ENCODE measurements around the gene SLC16A8. TPM values are rescaled to one million over a fixed set of nuclear protein-coding genes. Genes with fewer than 3 reads are reported as not detected.

The SLC16A8 gene
- polyA plus RNA-seq, 1 experiment, result not detected

DNA sequence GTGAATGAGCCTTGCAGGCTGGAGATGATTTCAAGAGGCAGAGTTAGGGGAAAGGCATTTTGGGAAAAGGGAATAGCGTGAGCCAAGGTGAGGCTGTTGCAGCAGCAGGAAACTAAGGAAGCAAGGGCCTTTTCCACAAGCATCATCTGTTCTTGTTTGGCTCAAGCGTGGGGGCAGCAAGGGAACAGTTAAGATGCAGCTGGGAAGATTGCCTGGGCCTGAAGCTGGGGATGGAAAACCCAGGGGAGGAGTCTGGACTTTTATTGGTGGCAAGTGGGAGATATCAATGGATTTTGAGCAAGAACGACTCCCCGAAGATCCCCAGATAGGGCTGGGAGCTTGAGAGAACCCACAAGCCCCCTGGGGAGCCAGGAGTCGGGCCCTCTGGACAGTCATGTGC, 54.1 kb downstream of the SLC16A8 start:
- Histone ChIP-seq H3K27ac (ENCODE audit: low read depth, low read length) (no peak overlapping the region), H3K27me3 (ENCODE audit: control insufficient read depth, insufficient read depth, low read length) (peaks cover 12% of the 10 kb centered on the region), H3K9me3 (ENCODE audit: control insufficient read depth, insufficient read depth, low read length) (no peaks in the 10 kb centered on the region), H3K4me3 (ENCODE audit: low read depth, low read length) (no peak overlapping the region)
- DNase-seq (ENCODE audit: low read depth, low spot score), result no peak
- ChIA-PET CTCF (interaction anchor here (1.1 kb wide), 1 partner anchor 64 kb away, joined by 3 read pairs; no protein-coding TSS in a partner anchor), POLR2A (no interaction called here)
- TF ChIP-seq, protein P1, sequence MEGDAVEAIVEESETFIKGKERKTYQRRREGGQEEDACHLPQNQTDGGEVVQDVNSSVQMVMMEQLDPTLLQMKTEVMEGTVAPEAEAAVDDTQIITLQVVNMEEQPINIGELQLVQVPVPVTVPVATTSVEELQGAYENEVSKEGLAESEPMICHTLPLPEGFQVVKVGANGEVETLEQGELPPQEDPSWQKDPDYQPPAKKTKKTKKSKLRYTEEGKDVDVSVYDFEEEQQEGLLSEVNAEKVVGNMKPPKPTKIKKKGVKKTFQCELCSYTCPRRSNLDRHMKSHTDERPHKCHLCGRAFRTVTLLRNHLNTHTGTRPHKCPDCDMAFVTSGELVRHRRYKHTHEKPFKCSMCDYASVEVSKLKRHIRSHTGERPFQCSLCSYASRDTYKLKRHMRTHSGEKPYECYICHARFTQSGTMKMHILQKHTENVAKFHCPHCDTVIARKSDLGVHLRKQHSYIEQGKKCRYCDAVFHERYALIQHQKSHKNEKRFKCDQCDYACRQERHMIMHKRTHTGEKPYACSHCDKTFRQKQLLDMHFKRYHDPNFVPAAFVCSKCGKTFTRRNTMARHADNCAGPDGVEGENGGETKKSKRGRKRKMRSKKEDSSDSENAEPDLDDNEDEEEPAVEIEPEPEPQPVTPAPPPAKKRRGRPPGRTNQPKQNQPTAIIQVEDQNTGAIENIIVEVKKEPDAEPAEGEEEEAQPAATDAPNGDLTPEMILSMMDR (IDR thresholded peaks at IDR 0.05; ENCODE audit: low read depth, low read length), result no peak

DNA sequence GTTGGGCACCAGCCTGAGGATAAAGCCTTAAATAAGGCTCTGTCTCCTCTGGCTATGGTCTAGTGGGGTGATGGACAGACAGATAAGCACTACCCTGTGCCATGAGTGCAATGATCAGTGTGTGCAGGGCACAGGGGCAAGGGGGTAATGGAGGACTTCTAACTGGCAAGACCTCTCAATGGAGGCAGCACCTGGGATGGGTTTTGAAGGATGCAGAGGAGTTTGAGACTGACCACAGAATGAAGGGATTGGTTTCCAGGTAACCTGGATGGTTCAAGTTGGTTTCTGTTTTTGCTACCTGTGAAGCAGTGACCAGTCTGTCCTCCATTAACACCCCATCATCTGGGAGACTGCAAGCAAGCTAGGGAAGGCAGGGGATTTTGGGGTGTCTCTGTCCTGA, 54.6 kb downstream of the SLC16A8 start:
- Histone ChIP-seq H3K4me3 (ENCODE audit: low read depth, low read length) (no peak overlapping the region), H3K27me3 (ENCODE audit: control insufficient read depth, insufficient read depth, low read length) (peaks cover 17% of the 10 kb centered on the region), H3K27ac (ENCODE audit: low read depth, low read length) (no peak overlapping the region), H3K9me3 (ENCODE audit: control insufficient read depth, insufficient read depth, low read length) (no peaks in the 10 kb centered on the region)
- DNase-seq (ENCODE audit: low read depth, low spot score), result no peak
- ChIA-PET POLR2A (no interaction called here), CTCF (interaction anchor here (1.1 kb wide), 1 partner anchor 64 kb away, joined by 3 read pairs; no protein-coding TSS in a partner anchor)
- TF ChIP-seq, protein P1 (IDR thresholded peaks at IDR 0.05; ENCODE audit: low read depth, low read length), result no peak

DNA sequence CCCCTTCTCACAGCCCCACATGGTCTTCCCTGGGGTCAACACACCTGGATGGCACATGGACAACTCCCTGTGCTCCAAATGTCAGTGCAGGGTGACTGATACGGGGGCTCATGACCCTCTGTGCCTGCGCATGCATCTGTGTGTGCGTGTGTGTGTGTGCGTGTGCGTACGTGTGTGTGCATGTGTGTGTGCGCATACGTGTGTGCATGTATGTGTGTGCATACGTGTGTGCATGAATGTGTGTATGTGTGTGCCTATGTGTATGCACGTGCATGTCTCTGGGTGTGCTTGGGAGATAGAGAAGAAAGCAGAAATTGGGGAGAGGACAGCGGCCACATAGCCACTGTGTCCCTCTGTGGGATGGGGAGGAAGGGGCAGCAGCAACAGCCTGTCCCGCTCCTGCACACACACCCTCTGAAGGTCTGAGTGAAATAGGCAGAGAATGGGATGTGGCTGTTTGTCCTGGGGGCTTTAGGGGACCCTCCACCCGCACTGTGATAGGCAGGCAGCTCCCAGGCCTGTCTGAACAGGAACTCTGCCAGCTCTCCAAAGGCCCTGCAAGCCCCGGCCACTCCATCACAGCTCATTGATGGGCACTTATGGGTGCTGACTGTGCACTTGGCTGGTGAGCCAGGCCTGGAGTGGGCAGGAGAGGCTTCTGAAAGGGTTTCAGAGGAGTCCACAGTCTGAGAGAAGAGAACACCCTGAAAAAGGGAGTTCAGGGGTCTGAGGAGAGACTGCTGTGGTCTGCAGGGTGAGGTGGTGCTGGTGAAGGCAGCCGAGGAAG, 55.4 kb downstream of the SLC16A8 start:
- Histone ChIP-seq H3K27ac (ENCODE audit: low read depth, low read length) (no peak overlapping the region), H3K9me3 (ENCODE audit: control insufficient read depth, insufficient read depth, low read length) (no peaks in the 10 kb centered on the region), H3K27me3 (ENCODE audit: control insufficient read depth, insufficient read depth, low read length) (peaks cover 19% of the 10 kb centered on the region), H3K4me3 (ENCODE audit: low read depth, low read length) (no peak overlapping the region)
- CTCF ChIA-PET, result no interaction called here
- POLR2A ChIA-PET, result no interaction called here
- no peak for DNase-seq (ENCODE audit: low read depth, low spot score)
- TF ChIP-seq, protein P1 (IDR thresholded peaks at IDR 0.05; ENCODE audit: low read depth, low read length), result no peak

Other genes starting within 250 kb of the SLC16A8 start
- gene ANKRD54, start 239.8 kb downstream of the SLC16A8 start, polyA plus RNA-seq (2011; rRNA removed), result 11.2 and 13.8 TPM in 2 replicates
- gene EIF3L, start 234.8 kb downstream of the SLC16A8 start, polyA plus RNA-seq (2011; rRNA removed), result 833 and 867 TPM in 2 replicates
- 12.1 and 12.9 TPM in 2 replicates for gene MICALL1, start 177.9 kb downstream of the SLC16A8 start, polyA plus RNA-seq (2011; rRNA removed)
- gene C22orf23, start 130.6 kb downstream of the SLC16A8 start, polyA plus RNA-seq (2011; rRNA removed), result 0.45 and 0.55 TPM in 2 replicates
- gene POLR2F, start 130.5 kb downstream of the SLC16A8 start, polyA plus RNA-seq (2011; rRNA removed), result 87.4 and 89.8 TPM in 2 replicates
- not detected in 2 replicates for gene SOX10, start 99.6 kb downstream of the SLC16A8 start, polyA plus RNA-seq (2011; rRNA removed)
- gene PICK1, start 26.8 kb downstream of the SLC16A8 start, polyA plus RNA-seq (2011; rRNA removed), result 10.5 and 11.5 TPM in 2 replicates
- gene BAIAP2L2, start 26.5 kb upstream of the SLC16A8 start, polyA plus RNA-seq (2011; rRNA removed), result 0.04 and 0.09 TPM in 2 replicates
- 5.0 and 7.8 TPM in 2 replicates for gene PLA2G6, start 97.6 kb upstream of the SLC16A8 start, polyA plus RNA-seq (2011; rRNA removed)
- gene MAFF, start 117.8 kb upstream of the SLC16A8 start, polyA plus RNA-seq (2011; rRNA removed), result 8.3 and 12.2 TPM in 2 replicates
- gene TMEM184B, start 188.8 kb upstream of the SLC16A8 start, polyA plus RNA-seq (2011; rRNA removed), result 36.8 and 37.2 TPM in 2 replicates
- gene CSNK1E, start 233.2 kb upstream of the SLC16A8 start, polyA plus RNA-seq (2011; rRNA removed), result 109 and 128 TPM in 2 replicates

Data from AG04450 (cell line).